ENCODE measurements around the gene SEMA3F. TPM values are rescaled to one million over a fixed set of nuclear protein-coding genes. Genes with fewer than 3 reads are reported as not detected.

Gene SEMA3F
- polyA plus RNA-seq, 2 of the 4 experiments (the other 2 are of a cell fraction): 2.9 to 10.6 TPM

GRCh38 chr3:50165910-50166538, 10.9 kb downstream of the SEMA3F start:
- FAIRE-seq: no peak
- peak overlapping the region; percentile 71 for H3K4me2 ChIP-seq
- TF ChIP-seq BCL3 (IDR thresholded peaks at IDR 0.05): no peak
- no peak for TF ChIP-seq ZC3H11A (IDR thresholded peaks at IDR 0.05)
- TF ChIP-seq FOXS1 (CRISPR knock-in tag; IDR thresholded peaks at IDR 0.05): no peak
- TF ChIP-seq PHF8 (IDR thresholded peaks at IDR 0.05; ENCODE audit: borderline replicate concordance, low read depth): no peak
- H3K4me1 ChIP-seq: peaks cover 95% of the 10 kb centered on the region
- no peak for ATAC-seq
- H3K9me3 ChIP-seq: no peaks in the 10 kb centered on the region
- ChIA-PET POLR2A (interaction anchor here (1.0 kb wide), 1 partner anchor 81 kb away, joined by 3 read pairs; no protein-coding TSS in a partner anchor), CTCF (interaction anchor here (1.2 to 1.6 kb wide), 3 partner anchors 23 to 45 kb away, joined by 3 to 8 read pairs (median 4); no protein-coding TSS in a partner anchor)
- no peak overlapping the region for H3K4me3 ChIP-seq
- H3K27ac ChIP-seq: peak overlapping the region; percentile 88 to 94
- 63% methylated on average over 12 of the region's 15 CpGs for WGBS (ENCODE audit: missing lambda C conversion rate)
- no peak for DNase-seq (ENCODE audit: low read depth in 1 of 2, low spot score in 1 of 2)

- DNase-seq (ENCODE audit: low read depth in 1 of 2, low spot score in 1 of 2) (no peak), ATAC-seq (no peak), FAIRE-seq (no peak)
- H3K4me1 ChIP-seq: peaks cover 95% of the 10 kb centered on the region
- ChIA-PET POLR2A (no interaction called here), CTCF (interaction anchor here (0.6 kb wide), 1 partner anchor 16 kb away, joined by 3 read pairs; no protein-coding TSS in a partner anchor)
- 50% methylated on average over 6 of the region's 6 CpGs for WGBS (ENCODE audit: missing lambda C conversion rate)
- H3K4me3 ChIP-seq: no peak overlapping the region
- H3K9me3 ChIP-seq: no peaks in the 10 kb centered on the region
- H3K27ac ChIP-seq: peak overlapping the region; percentile 88 to 94
- TF ChIP-seq PBX3 (IDR thresholded peaks at IDR 0.05): no peak
- no peak for TF ChIP-seq EHF (CRISPR knock-in tag; IDR thresholded peaks at IDR 0.05)
- no peak for TF ChIP-seq GATA3 (IDR thresholded peaks at IDR 0.05; ENCODE audit: borderline replicate concordance)
- no peak for TF ChIP-seq ZFP36 (IDR thresholded peaks at IDR 0.05; ENCODE audit: borderline replicate concordance, partially characterized antibody)
- no peak for TF ChIP-seq CTCF (IDR thresholded peaks at IDR 0.05)
- peak overlapping the region; percentile 71 for H3K4me2 ChIP-seq
Measured at GRCh38 chr3:50166620-50167019, 11.5 kb downstream of the SEMA3F start.

GRCh38 chr3:50167069-50167840, 12.1 kb downstream of the SEMA3F start:
- ChIA-PET CTCF (interaction anchor here (0.6 kb wide), 1 partner anchor 17 kb away, joined by 3 read pairs; no protein-coding TSS in a partner anchor), POLR2A (no interaction called here)

More at GRCh38 chr3:50167069-50167840, 12.1 kb downstream of the SEMA3F start:
- no peak for FAIRE-seq
- Histone ChIP-seq H3K4me2 (peak overlapping the region; percentile 71), H3K9me3 (no peaks in the 10 kb centered on the region), H3K27ac (peak overlapping the region; percentile 88 to 94), H3K4me1 (peaks cover 95% of the 10 kb centered on the region), H3K4me3 (no peak overlapping the region)
- DNase-seq (ENCODE audit: low read depth in 1 of 2, low spot score in 1 of 2): no peak
- no peak for ATAC-seq
- WGBS (ENCODE audit: missing lambda C conversion rate): 41% methylated on average over 4 of the region's 16 CpGs
- TF ChIP-seq RNF2 (IDR thresholded peaks at IDR 0.05; ENCODE audit: borderline replicate concordance, low read depth) (no peak), POLR2AphosphoS2 (conservative IDR thresholded peaks at IDR 0.05; ENCODE audit: low read length) (no peak), MYC (IDR thresholded peaks at IDR 0.05; ENCODE audit: borderline replicate concordance, low read length) (no peak), KDM1A (IDR thresholded peaks at IDR 0.05; ENCODE audit: low read depth) (no peak), ELK1 (IDR thresholded peaks at IDR 0.05; ENCODE audit: low read depth, low read length) (no peak), HOXB13 (CRISPR knock-in tag; IDR thresholded peaks at IDR 0.05; ENCODE audit: low read depth) (no peak), ZC3H11A (IDR thresholded peaks at IDR 0.05) (no peak), BHLHE40 (IDR thresholded peaks at IDR 0.05; ENCODE audit: low read depth, low read length) (no peak), ZNF302 (CRISPR knock-in tag; IDR thresholded peaks at IDR 0.05) (no peak), ZFP36 (IDR thresholded peaks at IDR 0.05; ENCODE audit: borderline replicate concordance, partially characterized antibody) (no peak)

Data from A549 (cell line).